Measurements from ENCODE around the gene GLB1L3.

GRCh38 chr11:134253188-134253993, 22.8 kb upstream of the GLB1L3 start, which contains the start of the genes ACAD8 and THYN1:
- TF ChIP-seq, protein P1, sequence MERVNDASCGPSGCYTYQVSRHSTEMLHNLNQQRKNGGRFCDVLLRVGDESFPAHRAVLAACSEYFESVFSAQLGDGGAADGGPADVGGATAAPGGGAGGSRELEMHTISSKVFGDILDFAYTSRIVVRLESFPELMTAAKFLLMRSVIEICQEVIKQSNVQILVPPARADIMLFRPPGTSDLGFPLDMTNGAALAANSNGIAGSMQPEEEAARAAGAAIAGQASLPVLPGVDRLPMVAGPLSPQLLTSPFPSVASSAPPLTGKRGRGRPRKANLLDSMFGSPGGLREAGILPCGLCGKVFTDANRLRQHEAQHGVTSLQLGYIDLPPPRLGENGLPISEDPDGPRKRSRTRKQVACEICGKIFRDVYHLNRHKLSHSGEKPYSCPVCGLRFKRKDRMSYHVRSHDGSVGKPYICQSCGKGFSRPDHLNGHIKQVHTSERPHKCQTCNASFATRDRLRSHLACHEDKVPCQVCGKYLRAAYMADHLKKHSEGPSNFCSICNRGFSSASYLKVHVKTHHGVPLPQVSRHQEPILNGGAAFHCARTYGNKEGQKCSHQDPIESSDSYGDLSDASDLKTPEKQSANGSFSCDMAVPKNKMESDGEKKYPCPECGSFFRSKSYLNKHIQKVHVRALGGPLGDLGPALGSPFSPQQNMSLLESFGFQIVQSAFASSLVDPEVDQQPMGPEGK (tag by site-specific recombination; IDR thresholded peaks at IDR 0.05) = no peak
- TF ChIP-seq CTCF (tag by site-specific recombination; IDR thresholded peaks at IDR 0.05) (no peak; the same call in 1 of the 2 replicates), ZNF114 (tag by site-specific recombination; IDR thresholded peaks at IDR 0.05) (no peak), ZNF830 (tag by site-specific recombination; IDR thresholded peaks at IDR 0.05; ENCODE audit: low read depth) (no peak), ZNF354C (tag by site-specific recombination; IDR thresholded peaks at IDR 0.05; ENCODE audit: borderline replicate concordance, low read depth) (no peak), ZNF558 (tag by site-specific recombination; IDR thresholded peaks at IDR 0.05) (no peak), ZNF544 (tag by site-specific recombination; IDR thresholded peaks at IDR 0.05) (no peak), SP2 (tag by site-specific recombination; IDR thresholded peaks at IDR 0.05) (peak; percentile 72)
- TF ChIP-seq, protein P2, sequence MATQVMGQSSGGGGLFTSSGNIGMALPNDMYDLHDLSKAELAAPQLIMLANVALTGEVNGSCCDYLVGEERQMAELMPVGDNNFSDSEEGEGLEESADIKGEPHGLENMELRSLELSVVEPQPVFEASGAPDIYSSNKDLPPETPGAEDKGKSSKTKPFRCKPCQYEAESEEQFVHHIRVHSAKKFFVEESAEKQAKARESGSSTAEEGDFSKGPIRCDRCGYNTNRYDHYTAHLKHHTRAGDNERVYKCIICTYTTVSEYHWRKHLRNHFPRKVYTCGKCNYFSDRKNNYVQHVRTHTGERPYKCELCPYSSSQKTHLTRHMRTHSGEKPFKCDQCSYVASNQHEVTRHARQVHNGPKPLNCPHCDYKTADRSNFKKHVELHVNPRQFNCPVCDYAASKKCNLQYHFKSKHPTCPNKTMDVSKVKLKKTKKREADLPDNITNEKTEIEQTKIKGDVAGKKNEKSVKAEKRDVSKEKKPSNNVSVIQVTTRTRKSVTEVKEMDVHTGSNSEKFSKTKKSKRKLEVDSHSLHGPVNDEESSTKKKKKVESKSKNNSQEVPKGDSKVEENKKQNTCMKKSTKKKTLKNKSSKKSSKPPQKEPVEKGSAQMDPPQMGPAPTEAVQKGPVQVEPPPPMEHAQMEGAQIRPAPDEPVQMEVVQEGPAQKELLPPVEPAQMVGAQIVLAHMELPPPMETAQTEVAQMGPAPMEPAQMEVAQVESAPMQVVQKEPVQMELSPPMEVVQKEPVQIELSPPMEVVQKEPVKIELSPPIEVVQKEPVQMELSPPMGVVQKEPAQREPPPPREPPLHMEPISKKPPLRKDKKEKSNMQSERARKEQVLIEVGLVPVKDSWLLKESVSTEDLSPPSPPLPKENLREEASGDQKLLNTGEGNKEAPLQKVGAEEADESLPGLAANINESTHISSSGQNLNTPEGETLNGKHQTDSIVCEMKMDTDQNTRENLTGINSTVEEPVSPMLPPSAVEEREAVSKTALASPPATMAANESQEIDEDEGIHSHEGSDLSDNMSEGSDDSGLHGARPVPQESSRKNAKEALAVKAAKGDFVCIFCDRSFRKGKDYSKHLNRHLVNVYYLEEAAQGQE (tag by site-specific recombination; IDR thresholded peaks at IDR 0.05) = peak; percentile 44; the same call in 1 of the 2 replicates
